ENCODE measurements around the gene LHX6. TPM values are rescaled to one million over a fixed set of nuclear protein-coding genes. Genes with fewer than 3 reads are reported as not detected.

Gene LHX6
- total RNA-seq, 1 experiment from 2014 or later, result 4.1 TPM

DNA sequence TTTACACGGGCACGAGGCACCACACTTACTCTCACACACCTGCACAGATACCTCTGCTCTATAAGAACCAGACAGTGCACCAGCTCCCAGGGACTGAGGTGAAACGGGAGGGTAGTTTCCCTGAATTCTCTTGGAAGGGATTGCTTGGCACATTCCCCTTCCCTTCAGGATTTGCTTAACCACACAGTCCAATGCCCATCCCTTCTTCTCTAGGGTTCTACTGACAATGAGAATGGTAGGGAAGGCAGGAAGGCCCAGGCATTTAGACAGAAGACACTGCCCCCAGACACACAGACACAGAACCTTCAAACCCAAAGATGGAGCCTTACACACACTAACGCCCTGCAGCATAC lies 704 bp upstream of the LHX6 start:
- DNase-seq (ENCODE audit: low read depth, low spot score), result no peak
- Histone ChIP-seq H3K4me2 (ENCODE audit: low read length) (peak overlapping the region; percentile 75), H3K27ac (ENCODE audit: low read depth, low read length) (no peak overlapping the region), H3K9me2 (ENCODE audit: insufficient read depth) (no peaks in the 10 kb centered on the region), H3K9me3 (ENCODE audit: control insufficient read depth in 1 of 2, insufficient read depth in 1 of 2, low read depth in 1 of 2, low read length in 2 of 2) (no peaks in the 10 kb centered on the region), H3K36me3 (ENCODE audit: control insufficient read depth in 1 of 2, insufficient read depth in 2 of 2, low read length in 2 of 2) (no peaks in the 10 kb centered on the region), H3K4me3 (replicated peaks in 1 of 2; ENCODE audit: low read depth in 1 of 2, low read length in 2 of 2) (no peak overlapping the region), H4K20me1 (ENCODE audit: insufficient read depth) (no peaks in the 10 kb centered on the region), H3K4me1 (ENCODE audit: control insufficient read depth in 1 of 2, insufficient read depth in 2 of 2, low read length in 2 of 2) (peaks cover 0 to 6% of the 10 kb centered on the region in 2 experiments; a peak in 1 of 4 replicates), H3K27me3 (ENCODE audit: insufficient read depth, low read length) (peaks cover 13% of the 10 kb centered on the region; the same call in 1 of the 2 replicates), H2AFZ (ENCODE audit: low read depth, low read length, poor library complexity, severe bottlenecking) (peak overlapping the region; percentile 84), H3K9ac (ENCODE audit: low read length) (no peak overlapping the region), H3K79me2 (ENCODE audit: insufficient read depth, low read length) (no peaks in the 10 kb centered on the region)
- TF ChIP-seq TCF7L2 (IDR thresholded peaks at IDR 0.05; ENCODE audit: borderline replicate concordance, extremely low read depth, insufficient read depth, insufficient read length) (no peak), JUND (IDR thresholded peaks at IDR 0.05) (no peak)
- BruUV-seq (replicated peaks), result no TSS peak
- ChIA-PET CTCF (no interaction called here), POLR2A (no interaction called here), RAD21 (ENCODE audit: low non-redundant PET in 1 of 2, low total read pairs in 2 of 2, uncharacterized antibody in 2 of 2, unreplicated experiment in 2 of 2) (no interaction called here)
- intact Hi-C loops (cut with micrococcal nuclease), result no loop called here
- no peak for ATAC-seq

DNA sequence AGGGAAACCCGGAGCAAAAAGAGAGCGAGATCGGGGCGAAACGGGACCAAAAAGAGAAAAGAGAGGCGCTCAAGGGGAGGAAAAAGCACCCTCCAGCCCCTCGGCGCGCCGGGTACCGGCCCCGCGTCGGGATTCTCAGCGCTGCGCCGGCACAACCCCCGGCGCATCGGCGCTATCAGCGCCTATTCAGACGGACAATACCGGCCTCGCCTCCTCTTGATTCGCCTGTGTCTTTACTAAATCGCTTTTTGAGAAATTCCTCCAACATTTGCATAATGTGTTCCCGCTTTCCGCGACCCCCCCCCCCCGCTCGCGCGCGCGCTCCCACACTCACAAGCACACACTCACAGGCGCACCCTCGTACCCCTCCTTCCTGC lies 578 bp downstream of the LHX6 start:
- CTCF ChIA-PET, result no interaction called here
- intact Hi-C loops (cut with micrococcal nuclease), result no loop called here

More for the DNA sequence above, 578 bp downstream of the LHX6 start:
- Histone ChIP-seq H3K79me2 (ENCODE audit: insufficient read depth, low read length) (no peaks in the 10 kb centered on the region), H3K9me2 (ENCODE audit: insufficient read depth) (no peaks in the 10 kb centered on the region), H4K20me1 (ENCODE audit: insufficient read depth) (no peaks in the 10 kb centered on the region), H2AFZ (ENCODE audit: low read depth, low read length, poor library complexity, severe bottlenecking) (no peak overlapping the region), H3K4me3 (replicated peaks in 1 of 2; ENCODE audit: low read depth in 1 of 2, low read length in 2 of 2) (peak overlapping the region; percentile 33 to 58), H3K9me3 (ENCODE audit: control insufficient read depth in 1 of 2, insufficient read depth in 1 of 2, low read depth in 1 of 2, low read length in 2 of 2) (no peaks in the 10 kb centered on the region), H3K4me1 (ENCODE audit: control insufficient read depth in 1 of 2, insufficient read depth in 2 of 2, low read length in 2 of 2) (peaks cover 0 to 6% of the 10 kb centered on the region in 2 experiments; a peak in 1 of 4 replicates), H3K9ac (ENCODE audit: low read length) (peak overlapping the region; percentile 36), H3K27me3 (ENCODE audit: insufficient read depth, low read length) (peaks cover 13% of the 10 kb centered on the region; the same call in 1 of the 2 replicates), H3K36me3 (ENCODE audit: control insufficient read depth in 1 of 2, insufficient read depth in 2 of 2, low read length in 2 of 2) (no peaks in the 10 kb centered on the region), H3K27ac (ENCODE audit: low read depth, low read length) (no peak overlapping the region; the same call in 1 of the 2 replicates), H3K4me2 (ENCODE audit: low read length) (peak overlapping the region; percentile 75)
- ChIA-PET RAD21 (ENCODE audit: low non-redundant PET in 1 of 2, low total read pairs in 2 of 2, uncharacterized antibody in 2 of 2, unreplicated experiment in 2 of 2) (no interaction called here), POLR2A (no interaction called here)
- BruUV-seq (replicated peaks), result no TSS peak
- TF ChIP-seq CBX3 (IDR thresholded peaks at IDR 0.05; ENCODE audit: low read depth) (no peak), CEBPB (IDR thresholded peaks at IDR 0.05; ENCODE audit: low read depth) (no peak), FOSL1 (IDR thresholded peaks at IDR 0.05; ENCODE audit: low read depth) (no peak), YY1 (IDR thresholded peaks at IDR 0.05; ENCODE audit: extremely low read depth, insufficient replicate concordance, low read depth, low read length) (no peak), ZNF274 (IDR thresholded peaks at IDR 0.05; ENCODE audit: low read depth, low read length) (no peak), JUND (IDR thresholded peaks at IDR 0.05) (no peak)
- ATAC-seq (no peak), DNase-seq (ENCODE audit: low read depth, low spot score) (no peak)
